K562 (cell line): ENCODE measurements around the gene CACNA1S. TPM values are rescaled to one million over a fixed set of nuclear protein-coding genes. Genes with fewer than 3 reads are reported as not detected.

ENCODE experiments used
- MECOM ChIP-seq: fragments of 250-450 bp; sonication (Bioruptor Pico); IDR thresholded peaks from 2 replicates; pipeline ENCODE4 v1.8.0; 2022; ENCODE audit warnings: inconsistent platforms
- POLR3G ChIP-seq: IDR thresholded peaks from 2 replicates; pipeline ENCODE4 v1.6.1; 2011; ENCODE audit not compliant: insufficient read length, insufficient replicate concordance; ENCODE audit errors: extremely low read depth
- ZBED1 ChIP-seq: IDR thresholded peaks from 2 replicates; pipeline ENCODE4 v1.6.1; 2014
- ZNF77 ChIP-seq: fragments of 250-450 bp; sonication (Bioruptor Pico); IDR thresholded peaks from 2 replicates; pipeline ENCODE4 v1.5.0; 2020
- polyA plus RNA-seq, 8 experiments: library from polyadenylated mRNA; depleted of rRNA in 4 of 8; stranded (reverse) in 5 of 8; unstranded in 3 of 8; fragments of >200 nt; fragmentation: Nextera tagmentation in 2 of 8; fragmentation: Illumina TruSeq in 1 of 8; extraction: Ambion mirVana in 2 of 8; extraction: Trizol in 1 of 8; gene quantifications; 2 replicates each; pipeline versions ENCODE4 v1.2.1 to v1.2.3, GENCODE V29; 2011 to 2014; ENCODE audit warnings: inconsistent platforms in 1 of 8, missing spikeins in 1 of 8
- total RNA-seq, 7 experiments: library from RNA; depleted of rRNA in 6 of 7; stranded (reverse); fragments of >200 nt in 6 of 7; fragmentation: Illumina TruSeq in 2 of 7; extraction: Trizol in 2 of 7; gene quantifications; 2 replicates each; pipeline versions ENCODE4 v1.2.1 to v1.2.3, GENCODE V29; 2011 to 2021; ENCODE audit warnings: low replicate concordance in 1 of 7
- TF ChIP-seq, protein P1 (sequence below): fragments of 450-650 bp; IDR thresholded peaks from 2 replicates; pipeline ENCODE4 v1.6.1; 2016; ENCODE audit warnings: low read depth
- TF ChIP-seq, protein P2 (sequence below): sonication (generic); formaldehyde crosslinking; IDR thresholded peaks from 2 replicates; pipeline ENCODE4 v1.8.0; 2022; ENCODE audit warnings: mild to moderate bottlenecking, low read depth, missing genetic modification reagents

Gene CACNA1S
- total and polyA plus RNA-seq, 9 of the 15 experiments (the other 6 are each of a cell fraction or from before 2014, with no cell fraction given): not detected

DNA sequence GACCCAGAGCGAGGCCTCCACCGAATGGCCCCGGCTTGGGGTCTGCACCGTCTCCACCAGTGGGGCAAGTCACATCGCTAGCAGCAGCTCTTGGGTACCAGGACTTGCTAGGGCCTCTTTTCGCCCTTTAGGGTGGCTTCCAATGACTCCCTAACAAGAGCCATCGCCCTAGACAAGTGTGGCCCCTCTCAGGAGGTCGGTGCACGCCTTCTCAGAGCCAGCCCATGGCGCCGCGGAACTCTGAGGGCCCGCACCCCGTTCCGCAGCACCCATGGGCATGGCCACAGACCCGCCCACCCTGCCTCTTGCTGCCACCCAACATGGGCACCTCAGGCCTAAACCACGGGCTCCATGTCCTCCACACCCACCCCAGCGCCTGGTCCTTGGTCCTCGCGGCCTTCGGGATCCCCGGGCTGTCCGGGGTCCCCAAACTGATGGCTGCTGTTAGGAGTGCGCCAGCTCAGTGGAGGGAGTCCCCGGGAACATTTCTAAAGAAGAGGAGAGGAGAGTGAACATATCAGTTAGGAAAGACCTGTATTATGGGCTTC lies 3.2 kb upstream of the CACNA1S start (continued):
- TF ChIP-seq, protein P1, sequence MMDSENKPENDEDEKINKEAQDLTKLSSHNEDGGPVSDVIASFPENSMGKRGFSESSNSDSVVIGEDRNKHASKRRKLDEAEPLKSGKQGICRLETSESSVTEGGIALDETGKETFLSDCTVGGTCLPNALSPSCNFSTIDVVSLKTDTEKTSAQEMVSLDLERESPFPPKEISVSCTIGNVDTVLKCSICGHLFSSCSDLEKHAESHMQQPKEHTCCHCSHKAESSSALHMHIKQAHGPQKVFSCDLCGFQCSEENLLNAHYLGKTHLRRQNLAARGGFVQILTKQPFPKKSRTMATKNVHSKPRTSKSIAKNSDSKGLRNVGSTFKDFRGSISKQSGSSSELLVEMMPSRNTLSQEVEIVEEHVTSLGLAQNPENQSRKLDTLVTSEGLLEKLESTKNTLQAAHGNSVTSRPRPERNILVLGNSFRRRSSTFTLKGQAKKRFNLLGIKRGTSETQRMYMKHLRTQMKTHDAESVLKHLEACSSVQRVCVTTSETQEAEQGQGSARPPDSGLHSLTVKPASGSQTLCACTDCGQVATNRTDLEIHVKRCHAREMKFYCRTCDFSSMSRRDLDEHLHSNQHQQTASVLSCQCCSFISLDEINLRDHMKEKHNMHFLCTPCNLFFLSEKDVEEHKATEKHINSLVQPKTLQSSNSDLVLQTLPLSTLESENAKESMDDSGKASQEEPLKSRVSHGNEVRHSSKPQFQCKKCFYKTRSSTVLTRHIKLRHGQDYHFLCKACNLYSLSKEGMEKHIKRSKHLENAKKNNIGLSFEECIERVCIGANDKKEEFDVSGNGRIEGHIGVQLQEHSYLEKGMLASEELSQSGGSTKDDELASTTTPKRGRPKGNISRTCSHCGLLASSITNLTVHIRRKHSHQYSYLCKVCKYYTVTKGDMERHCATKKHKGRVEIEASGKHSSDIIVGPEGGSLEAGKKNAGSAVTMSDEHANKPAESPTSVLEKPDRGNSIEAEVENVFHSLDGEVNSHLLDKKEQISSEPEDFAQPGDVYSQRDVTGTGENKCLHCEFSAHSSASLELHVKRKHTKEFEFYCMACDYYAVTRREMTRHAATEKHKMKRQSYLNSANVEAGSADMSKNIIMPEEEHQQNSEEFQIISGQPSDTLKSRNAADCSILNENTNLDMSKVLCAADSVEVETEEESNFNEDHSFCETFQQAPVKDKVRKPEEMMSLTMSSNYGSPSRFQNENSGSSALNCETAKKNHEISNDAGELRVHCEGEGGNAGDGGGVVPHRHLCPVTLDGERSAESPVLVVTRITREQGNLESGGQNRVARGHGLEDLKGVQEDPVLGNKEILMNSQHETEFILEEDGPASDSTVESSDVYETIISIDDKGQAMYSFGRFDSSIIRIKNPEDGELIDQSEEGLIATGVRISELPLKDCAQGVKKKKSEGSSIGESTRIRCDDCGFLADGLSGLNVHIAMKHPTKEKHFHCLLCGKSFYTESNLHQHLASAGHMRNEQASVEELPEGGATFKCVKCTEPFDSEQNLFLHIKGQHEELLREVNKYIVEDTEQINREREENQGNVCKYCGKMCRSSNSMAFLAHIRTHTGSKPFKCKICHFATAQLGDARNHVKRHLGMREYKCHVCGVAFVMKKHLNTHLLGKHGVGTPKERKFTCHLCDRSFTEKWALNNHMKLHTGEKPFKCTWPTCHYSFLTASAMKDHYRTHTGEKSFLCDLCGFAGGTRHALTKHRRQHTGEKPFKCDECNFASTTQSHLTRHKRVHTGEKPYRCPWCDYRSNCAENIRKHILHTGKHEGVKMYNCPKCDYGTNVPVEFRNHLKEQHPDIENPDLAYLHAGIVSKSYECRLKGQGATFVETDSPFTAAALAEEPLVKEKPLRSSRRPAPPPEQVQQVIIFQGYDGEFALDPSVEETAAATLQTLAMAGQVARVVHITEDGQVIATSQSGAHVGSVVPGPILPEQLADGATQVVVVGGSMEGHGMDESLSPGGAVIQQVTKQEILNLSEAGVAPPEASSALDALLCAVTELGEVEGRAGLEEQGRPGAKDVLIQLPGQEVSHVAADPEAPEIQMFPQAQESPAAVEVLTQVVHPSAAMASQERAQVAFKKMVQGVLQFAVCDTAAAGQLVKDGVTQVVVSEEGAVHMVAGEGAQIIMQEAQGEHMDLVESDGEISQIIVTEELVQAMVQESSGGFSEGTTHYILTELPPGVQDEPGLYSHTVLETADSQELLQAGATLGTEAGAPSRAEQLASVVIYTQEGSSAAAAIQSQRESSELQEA: no peak
- no peak for TF ChIP-seq ZNF77
- TF ChIP-seq, protein P2, sequence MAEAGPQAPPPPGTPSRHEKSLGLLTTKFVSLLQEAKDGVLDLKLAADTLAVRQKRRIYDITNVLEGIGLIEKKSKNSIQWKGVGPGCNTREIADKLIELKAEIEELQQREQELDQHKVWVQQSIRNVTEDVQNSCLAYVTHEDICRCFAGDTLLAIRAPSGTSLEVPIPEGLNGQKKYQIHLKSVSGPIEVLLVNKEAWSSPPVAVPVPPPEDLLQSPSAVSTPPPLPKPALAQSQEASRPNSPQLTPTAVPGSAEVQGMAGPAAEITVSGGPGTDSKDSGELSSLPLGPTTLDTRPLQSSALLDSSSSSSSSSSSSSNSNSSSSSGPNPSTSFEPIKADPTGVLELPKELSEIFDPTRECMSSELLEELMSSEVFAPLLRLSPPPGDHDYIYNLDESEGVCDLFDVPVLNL (CRISPR knock-in tag): no peak
- no peak for TF ChIP-seq ZBED1
- TF ChIP-seq MECOM (CRISPR knock-in tag): no peak
- no peak for TF ChIP-seq POLR3G
